Measurements from ENCODE around the gene SLC7A6. TPM values are rescaled to one million over a fixed set of nuclear protein-coding genes. Genes with fewer than 3 reads are reported as not detected.
A peak's percentile ranks its signal among the peaks of the same experiment; 100 is the strongest.

The SLC7A6 gene
- total and polyA plus RNA-seq, 2 of the 13 experiments (the other 11 are each of a cell fraction or from before 2014, with no cell fraction given) = 35.8 to 70.8 TPM

- no peak for TF ChIP-seq ZMAT5 (CRISPR knock-in tag; IDR thresholded peaks at IDR 0.05; ENCODE audit: borderline replicate concordance, low read depth)
- 0 out of 2 replicates have a peak, but pooled peaks have one; percentile 11 for TF ChIP-seq ZBTB42 (CRISPR knock-in tag; IDR thresholded peaks at IDR 0.05)
- TF ChIP-seq ZBTB14 (CRISPR knock-in tag; IDR thresholded peaks at IDR 0.05) = no peak
- no peak for TF ChIP-seq CEBPZ (IDR thresholded peaks at IDR 0.05; ENCODE audit: low read length)
- no peak for TF ChIP-seq ZEB1 (IDR thresholded peaks at IDR 0.05; ENCODE audit: insufficient replicate concordance, low read depth)
- TF ChIP-seq MEIS2 (CRISPR knock-in tag; IDR thresholded peaks at IDR 0.05) = no peak
- TF ChIP-seq NFE2 (CRISPR knock-in tag; IDR thresholded peaks at IDR 0.05) = no peak
- 0 out of 2 replicates have a peak, but pooled peaks have one; percentile 13 for TF ChIP-seq NCOA1 (CRISPR knock-in tag; IDR thresholded peaks at IDR 0.05)
- TF ChIP-seq ZNF263 (CRISPR knock-in tag; IDR thresholded peaks at IDR 0.05) = no peak
- TF ChIP-seq ZNF616 (CRISPR knock-in tag; IDR thresholded peaks at IDR 0.05; ENCODE audit: low read depth) = 0 out of 2 replicates have a peak, but pooled peaks have one; percentile 34
- no peak; the same call in 1 of the 2 replicates for TF ChIP-seq ELF1 (CRISPR knock-in tag; IDR thresholded peaks at IDR 0.05)
- TF ChIP-seq ZBTB2 (CRISPR knock-in tag; IDR thresholded peaks at IDR 0.05; ENCODE audit: low read depth) = no peak
- no peak for TF ChIP-seq MIER2 (CRISPR knock-in tag; IDR thresholded peaks at IDR 0.05)
- no peak for TF ChIP-seq ZNF367 (CRISPR knock-in tag; IDR thresholded peaks at IDR 0.05; ENCODE audit: borderline replicate concordance)
- 0 out of 2 replicates have a peak, but pooled peaks have one; percentile 20 for TF ChIP-seq ZNF280B (CRISPR knock-in tag; IDR thresholded peaks at IDR 0.05; ENCODE audit: borderline replicate concordance)
- no peak for TF ChIP-seq ZZZ3 (CRISPR knock-in tag; IDR thresholded peaks at IDR 0.05; ENCODE audit: borderline replicate concordance)
- TF ChIP-seq PAXIP1 (CRISPR knock-in tag; conservative IDR thresholded peaks at IDR 0.05) = no peak
- no peak; the same call in 1 of the 2 replicates for TF ChIP-seq POLR2AphosphoS2 (IDR thresholded peaks at IDR 0.05; ENCODE audit: low read depth, low read length)
- TF ChIP-seq ZNF850 (CRISPR knock-in tag; conservative IDR thresholded peaks at IDR 0.05) = no peak
These were observed 27.5 kb upstream of the SLC7A6 start (continued) for GRCh38 chr16:68236826-68237242.
